Stimulated activated CD4-positive, alpha-beta T cell treated with anti-CD3 and anti-CD28 coated beads, Interleukin-12 subunit alpha, Interleukin-12 subunit beta, amount 100 ng/mL, for 4 hours (primary cell): ENCODE measurements around the gene TPSB2.
"Not testable (repeated sequence)": the region's sequence is repeated elsewhere in the genome, so short reads cannot be mapped to it uniquely, and the experiment has no call there.

Experiments
- DNase-seq: peaks from one replicate; pipeline ENCODE4 v3.0.0-alpha.2; 2020

Gene TPSB2

DNA sequence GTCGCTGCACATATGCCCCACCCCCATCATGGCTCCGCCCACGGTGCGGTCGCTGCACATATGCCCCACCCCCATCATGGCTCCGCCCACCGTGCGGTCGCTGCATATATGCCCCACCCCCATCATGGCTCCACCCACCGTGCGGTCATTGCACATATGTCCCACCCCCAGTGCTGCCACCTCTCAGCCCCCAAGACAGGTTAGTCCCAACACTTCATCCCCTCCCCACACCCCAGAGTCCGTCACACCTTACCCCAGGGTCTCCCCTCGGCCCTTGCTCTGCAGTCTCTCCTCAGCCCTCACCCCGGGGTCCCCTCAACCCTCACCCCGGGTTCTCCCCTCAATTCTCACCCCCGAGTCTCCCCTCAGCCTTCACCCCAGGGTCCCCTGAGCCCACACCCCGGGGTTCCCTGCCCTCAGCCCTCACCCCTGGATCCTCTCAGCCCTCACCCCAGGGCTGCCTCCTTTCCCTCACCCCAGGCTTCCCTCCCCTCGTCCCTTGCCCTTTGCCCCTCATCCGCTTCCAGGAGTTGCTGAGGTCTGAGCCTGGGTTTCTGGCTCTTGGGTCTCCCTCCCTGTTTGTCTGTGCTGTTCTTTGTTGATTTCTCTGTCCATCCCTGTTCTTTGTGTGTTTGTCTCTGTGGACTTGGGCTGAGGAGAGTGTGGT lies 30.5 kb downstream of the TPSB2 start:
- DNase-seq, result no peak

DNA sequence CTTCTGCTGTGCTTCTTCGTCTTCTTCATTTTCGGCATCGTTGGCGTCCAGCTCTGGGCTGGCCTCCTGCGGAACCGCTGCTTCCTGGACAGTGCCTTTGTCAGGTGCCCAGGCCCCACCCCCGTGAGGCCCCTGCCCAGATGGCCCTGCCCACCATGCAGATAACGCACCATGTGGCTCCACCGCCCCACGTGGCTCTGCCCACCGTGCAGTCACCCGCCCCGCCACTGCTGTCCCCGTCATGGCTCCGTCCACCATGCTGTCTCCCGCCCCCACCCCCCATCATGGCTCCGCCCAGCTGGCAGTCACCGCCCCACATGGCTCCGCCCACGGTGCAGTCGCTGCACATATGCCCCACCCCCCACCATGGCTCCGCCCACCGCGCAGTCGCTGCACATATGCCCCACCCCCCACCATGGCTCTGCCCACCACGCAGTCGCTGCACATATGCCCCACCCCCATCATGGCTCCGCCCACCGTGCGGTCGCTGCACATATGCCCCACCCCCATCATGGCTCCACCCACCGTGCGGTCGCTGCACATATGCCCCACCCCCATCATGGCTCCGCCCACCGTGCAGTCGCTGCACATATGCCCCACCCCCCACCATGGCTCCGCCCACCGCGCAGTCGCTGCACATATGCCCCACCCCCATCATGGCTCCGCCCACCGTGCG lies 31.2 kb downstream of the TPSB2 start:
- not testable (repeated sequence) for DNase-seq

DNA sequence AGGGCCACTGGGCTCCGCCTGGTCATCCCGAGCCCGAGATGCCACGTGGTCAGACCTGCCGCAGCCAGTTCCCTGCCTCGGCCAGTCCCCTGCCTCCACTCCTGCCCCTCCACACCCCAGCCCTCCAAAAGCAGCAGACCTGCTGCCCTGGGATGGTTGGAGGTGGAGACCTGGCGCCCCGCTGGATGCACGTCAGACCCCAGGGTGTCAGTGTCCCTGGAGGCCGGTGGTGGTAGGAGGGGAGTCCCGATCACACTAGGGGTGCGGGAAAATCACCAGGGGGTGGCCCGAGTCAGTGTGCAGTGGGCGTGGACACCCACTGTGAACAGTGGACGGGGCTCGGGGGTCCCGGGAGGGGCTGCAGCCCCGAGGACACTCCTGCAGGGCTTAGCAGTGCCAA lies 31.8 kb downstream of the TPSB2 start:
- no peak for DNase-seq

DNA sequence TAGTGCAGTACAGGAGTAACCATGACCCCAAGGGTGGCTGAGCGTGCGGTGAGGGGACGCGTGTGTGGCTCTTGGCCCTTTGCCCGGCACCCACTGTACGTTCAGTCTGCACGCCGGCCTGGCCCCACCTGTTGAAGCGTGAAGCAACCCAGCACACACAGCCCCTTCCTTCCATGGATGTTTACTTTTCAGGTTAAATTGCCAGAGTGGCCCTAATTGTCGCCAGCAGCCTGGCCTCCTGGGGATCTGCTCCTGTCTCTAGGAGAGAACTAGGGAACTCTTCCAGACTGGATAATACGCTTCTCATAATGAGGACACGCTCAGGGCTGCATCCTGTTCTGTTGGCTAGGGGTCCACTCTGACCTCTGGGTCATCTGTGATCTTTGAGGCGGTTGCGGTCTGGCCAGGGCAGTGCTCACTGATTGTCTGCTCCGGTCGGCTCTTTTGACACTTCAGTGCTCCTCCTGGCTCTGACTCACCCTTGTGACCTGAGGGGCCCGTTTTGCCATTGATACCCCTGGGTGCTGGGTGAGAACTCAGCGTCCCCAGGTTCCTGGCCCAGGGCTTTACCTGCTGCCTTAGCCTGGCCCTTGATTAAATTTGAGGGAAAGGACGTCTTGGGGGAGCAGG lies 32.6 kb downstream of the TPSB2 start:
- no peak for DNase-seq

DNA sequence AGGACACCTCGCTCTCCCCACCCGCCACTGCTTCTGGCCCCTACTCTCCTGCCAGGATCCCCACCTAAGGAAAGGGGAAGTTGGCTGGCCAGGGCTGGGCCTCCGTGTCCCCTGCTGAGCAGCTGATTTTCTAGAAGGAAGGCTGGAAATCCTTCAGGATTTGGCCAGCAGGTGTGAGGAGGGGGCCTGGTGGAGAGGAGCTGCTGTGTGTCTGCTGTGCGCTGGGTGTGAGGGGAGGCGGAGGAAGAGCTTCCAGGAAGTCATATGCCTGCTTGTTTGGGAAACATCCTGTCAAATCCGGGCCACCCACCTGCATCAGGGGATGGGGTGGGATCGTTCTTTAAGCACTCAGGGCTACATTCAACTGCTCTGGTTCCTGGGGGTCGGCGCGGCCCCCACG lies 33.5 kb downstream of the TPSB2 start:
- no peak for DNase-seq

DNA sequence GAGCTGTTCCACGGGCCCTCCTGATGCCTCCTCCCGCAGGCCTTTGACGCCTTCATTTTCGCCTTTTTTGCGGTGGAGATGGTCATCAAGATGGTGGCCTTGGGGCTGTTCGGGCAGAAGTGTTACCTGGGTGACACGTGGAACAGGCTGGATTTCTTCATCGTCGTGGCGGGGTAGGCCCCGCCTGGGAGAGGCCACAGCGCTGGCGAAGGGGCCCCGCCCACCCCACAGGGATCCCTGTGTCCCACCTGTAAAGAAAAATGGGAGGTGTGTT lies 34.7 kb downstream of the TPSB2 start:
- DNase-seq, result no peak

DNA sequence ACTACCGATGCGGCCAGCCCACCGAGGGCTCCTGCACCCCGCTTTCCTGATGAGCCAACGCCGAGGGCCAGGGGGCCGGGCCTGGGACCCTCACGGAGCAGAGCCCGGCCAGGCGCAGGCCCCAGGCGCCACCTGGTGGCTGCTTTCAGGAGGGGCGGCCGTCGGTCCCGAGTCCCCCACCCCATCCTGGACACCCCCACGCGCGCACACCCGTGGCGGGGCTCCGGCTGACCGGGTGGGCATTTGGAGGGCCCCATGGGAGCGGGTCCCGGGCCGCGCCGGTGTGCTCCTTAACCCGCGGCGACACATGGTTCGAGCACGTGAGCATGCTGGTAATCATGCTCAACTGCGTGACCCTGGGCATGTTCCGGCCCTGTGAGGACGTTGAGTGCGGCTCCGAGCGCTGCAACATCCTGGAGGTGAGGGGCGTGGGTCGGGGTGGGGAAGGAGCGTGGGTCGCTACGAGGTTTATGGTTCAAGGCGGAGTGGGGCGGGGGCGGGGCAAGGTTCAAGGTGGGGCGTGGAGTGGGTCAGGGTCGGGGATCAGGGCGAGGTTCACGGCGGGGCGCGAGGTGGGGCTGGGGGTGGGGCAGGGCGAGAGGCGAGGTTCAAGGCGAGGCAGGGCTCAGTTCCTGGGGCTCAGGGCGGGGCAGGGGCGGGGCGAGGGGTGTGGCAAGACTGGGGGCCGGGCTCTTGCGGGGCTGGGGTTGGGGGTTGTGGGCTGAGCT lies 35.2 kb downstream of the TPSB2 start:
- DNase-seq, result peak; percentile 25

DNA sequence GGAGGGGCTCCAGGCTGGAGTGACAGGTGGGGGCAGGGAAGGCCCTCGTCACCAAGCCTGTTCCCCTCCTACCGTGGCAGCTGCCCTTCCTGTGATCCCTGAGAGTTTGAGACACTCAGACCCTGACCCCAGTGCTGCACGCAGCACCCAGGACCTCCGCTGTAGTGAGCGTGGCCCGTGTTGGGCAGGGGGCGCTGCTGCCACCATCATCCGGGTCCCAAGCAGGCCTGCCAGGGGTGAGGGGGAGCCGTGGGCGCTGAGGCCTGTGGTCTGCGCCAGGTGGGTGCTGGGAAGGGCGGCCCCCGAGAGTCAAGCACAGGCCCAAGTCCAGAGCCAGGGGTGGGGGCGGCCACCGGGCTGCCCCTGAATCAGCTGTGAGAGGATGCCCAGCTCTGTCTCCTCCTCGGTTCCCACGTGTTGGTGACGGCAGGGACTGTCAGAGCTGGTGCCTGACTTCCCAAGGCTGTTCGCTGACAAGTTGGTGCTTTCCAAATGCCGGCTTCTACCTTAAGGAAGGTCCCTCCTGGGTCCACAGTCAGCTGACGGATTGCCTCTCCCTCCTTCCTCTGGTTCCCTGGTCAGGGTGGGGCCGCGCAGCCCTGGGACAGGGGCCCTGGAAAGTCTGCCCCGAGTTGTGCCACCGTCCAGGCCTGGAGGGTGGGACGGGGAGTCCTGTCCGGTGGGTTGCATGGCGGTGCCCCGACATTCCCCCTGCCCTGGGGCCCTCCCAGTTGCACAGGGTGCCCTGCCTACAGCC lies 36.0 kb downstream of the TPSB2 start:
- DNase-seq, result no peak

DNA sequence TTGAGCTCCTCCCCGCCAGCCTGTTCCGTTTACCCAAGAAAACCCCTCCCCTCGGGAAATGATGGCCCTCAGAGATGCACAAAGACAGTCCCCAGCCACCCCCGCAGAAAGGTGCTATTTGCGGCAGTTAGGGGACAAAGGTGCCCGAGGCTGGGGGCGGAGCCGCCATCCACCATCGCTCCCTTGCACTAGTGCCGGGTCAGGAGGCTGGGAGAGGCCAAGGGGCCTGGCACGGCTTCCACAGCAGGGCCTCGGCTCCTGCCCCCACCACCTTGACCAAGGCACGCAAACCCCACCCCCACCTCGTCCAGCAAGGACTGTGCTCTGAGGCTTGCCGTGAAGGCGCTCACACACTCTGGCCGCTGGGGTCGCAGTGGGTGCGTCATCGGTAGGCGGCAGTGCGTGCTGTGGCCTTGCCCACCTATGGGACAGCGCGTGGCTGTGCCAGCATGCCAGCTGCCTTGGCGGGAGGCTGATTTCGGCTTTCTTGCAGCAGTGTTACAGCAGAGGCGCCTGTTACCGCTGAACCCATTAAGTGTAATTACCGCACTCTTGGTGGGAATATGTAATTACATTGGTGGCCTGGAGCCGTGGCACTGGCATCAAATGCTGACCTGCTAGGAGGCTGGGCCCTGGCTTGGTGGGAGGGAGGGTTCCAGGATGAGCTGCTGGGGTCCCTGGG lies 36.7 kb downstream of the TPSB2 start:
- no peak for DNase-seq

DNA sequence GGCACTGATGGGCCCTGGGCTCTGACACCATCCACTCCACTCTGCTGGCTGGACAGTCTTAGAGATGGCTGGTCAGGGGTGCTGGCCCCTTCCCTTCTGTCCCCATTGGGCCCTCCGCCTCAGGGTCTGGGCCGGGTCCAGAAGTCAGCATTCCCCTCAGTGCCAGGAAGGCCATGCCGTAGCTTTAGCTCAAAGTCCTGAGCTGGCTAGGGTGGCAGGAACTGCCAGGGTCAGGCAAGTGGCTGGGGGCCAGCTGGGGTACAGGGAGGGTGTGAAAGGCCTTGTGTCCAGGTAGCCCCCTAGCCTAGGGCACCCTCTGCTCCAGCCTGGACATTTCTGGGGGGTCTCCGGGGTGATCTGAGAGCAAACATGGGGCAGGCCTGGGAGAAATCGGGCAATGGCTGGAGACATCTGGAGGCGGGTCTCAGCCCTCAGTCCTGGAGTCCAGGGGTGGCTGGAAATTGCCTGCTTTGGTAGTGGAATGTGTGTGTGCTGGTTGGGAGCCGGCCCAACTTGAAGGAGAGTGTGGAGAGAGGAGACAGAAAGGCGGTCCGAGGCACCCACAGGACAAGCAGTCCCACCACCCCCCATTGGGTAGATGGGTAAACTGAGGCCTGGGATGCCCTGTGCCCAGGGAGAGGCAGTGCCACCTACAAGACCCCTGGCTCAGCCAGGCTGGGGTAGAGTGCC lies 37.5 kb downstream of the TPSB2 start:
- DNase-seq, result no peak

DNA sequence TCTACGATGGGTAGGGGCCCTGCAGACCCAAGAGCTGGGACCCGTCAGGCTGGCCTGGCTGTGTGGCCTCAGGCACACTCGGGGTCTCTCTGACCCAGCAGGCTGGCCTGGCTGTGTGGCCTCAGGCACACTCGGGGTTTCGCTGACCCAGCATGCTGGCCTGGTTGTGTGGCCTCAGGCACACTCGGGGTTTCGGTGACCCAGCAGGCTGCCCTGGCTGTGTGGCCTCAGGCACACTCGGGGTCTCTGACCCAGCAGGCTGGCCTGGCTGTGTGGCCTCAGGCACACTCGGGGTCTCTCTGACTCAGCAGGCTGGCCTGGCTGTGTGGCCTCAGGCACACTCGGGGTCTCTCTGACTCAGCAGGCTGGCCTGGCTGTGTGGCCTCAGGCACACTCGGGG lies 39.2 kb downstream of the TPSB2 start:
- not testable (repeated sequence) for DNase-seq

DNA sequence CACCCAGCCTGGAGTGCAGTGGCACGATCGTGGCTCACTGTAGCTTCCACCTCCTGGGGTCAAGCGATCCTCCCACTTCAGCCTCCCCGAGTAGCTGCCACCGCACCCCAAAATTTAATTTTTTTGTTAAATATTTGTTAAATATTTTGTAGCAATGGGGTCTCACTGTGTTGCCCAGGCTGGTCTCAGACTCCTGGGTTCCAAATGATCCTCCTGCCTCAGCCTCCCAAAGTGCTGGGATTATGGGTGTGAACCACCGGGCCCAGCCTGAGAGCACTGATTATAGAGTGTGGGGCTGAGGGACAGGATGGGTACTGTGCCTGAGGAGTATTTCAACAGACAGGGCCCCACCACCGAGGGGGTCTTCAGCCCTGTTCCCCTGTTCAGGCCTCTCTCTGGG lies 40.5 kb downstream of the TPSB2 start:
- DNase-seq, result no peak

DNA sequence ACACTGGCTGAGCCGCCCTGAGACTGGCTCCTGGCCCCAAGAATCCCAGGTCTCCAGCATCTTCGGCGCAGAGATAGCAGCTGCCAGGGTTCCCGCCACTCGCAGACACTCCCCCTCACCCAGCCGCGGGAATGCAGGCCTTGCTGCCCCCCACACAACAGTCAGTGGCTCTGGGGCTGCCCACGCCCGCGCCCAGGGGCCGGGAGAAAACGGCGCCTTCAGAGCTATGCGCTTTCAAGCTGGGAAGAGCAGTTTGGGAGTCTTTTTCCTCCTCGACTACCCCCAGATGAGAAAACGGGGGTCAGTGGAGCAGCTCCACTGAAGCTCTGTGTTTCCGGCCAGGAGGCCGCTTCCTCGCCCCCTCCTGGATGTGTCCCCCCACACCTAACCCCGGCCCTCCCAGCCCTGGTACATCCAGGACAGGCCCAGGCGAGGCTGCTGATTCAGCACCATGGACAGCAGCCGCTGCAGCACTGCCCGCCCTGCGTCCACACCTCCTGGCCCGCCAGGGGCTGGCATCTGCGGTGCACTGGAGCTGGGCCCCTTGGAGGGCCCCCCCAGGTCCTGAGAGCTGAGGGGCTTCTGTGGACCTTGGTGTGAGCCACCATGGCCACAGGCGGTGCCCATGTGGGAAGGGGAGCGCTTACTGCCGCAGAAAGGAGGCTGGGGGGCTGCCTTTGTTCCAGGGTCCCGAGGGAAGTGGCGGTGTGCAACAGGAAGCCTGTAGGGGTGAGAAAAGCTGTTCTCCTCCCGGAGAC lies 41.4 kb downstream of the TPSB2 start:
- peak; percentile 38 for DNase-seq

DNA sequence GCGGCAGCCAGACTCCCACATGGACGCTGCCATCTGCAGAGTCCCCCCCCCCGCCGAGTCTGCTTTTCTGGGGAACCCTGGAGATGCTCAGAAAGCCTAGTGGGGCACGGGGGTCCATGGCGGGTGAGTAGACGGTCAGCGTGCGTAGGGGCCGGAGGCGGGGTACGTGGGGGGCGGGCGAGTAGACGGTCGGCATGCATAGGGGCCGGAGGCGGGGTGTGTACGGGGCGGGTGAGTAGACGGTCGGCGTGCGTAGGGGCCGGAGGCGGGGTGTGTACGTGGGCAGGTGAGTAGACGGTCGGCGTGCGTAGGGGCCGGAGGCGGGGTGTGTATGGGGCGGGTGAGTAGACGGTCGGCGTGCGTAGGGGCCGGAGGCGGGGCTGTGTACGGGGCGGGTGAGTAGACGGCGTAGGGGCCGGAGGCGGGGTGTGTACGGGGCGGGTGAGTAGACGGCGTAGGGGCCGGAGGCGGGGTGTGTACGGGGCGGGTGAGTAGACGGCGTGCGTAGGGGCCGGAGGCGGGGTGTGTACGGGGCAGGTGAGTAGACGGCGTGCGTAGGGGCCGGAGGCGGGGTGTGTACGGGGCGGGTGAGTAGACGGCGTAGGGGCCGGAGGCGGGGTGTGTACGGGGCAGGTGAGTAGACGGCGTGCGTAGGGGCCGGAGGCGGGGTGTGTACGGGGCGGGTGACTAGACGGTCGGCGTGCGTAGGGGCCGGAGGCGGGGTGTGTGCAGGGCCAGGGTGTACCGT lies 44.4 kb downstream of the TPSB2 start:
- DNase-seq, result not testable (repeated sequence)

DNA sequence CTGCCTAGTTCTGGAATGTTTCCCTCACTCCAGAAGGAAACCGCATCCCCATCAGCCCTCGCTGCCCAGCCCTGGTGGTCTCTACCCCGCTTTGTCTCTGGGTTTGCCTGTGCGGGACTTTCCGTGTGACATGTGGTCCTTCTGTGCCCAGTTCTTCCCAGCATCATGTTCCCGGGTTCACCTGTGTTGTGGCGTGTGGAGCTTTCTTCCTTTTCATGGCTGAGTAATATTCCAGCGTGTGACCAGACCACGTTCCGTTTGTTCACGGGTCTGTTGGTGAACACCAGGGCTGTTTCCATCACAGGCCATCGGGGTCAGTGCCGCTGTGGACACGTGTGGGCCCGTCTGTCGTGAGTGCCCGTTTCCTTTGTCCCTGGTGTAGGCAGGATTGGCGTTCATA lies 45.0 kb downstream of the TPSB2 start:
- no peak for DNase-seq

DNA sequence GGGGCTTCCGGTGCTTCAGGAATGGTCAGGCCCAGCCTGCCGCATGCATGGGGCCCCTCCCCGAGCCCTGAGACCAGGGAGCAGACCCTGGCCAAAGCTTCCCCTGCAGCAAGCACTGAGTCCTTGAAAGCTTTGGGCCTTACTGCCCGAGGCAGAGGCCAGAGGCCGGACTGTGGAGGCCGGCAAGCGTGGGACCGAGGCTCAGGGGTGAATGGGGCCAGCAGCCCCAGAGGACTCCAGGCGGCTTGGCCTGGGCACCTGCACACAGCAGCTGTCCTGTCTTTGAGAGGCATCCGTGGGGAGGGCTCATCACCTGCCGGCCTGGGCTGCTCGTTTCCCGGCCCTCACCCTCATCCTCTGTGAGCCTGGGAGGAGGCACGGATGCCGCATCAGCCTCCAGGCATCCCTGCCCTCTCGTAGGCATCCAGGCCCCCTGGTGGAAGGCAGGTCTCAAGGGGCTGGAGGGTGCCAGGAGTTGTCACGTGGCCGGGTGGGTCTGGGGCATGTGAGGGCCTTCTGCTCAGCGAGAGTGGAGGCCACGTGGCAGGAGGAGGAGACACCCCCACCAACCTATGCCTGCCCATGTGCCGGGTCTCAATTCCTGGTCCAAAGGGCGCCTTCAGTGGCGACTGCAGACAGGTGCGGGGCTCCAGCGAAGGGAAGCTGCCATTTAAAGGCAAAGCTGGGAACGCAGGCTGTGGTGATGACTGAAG lies 45.7 kb downstream of the TPSB2 start:
- DNase-seq, result no peak

DNA sequence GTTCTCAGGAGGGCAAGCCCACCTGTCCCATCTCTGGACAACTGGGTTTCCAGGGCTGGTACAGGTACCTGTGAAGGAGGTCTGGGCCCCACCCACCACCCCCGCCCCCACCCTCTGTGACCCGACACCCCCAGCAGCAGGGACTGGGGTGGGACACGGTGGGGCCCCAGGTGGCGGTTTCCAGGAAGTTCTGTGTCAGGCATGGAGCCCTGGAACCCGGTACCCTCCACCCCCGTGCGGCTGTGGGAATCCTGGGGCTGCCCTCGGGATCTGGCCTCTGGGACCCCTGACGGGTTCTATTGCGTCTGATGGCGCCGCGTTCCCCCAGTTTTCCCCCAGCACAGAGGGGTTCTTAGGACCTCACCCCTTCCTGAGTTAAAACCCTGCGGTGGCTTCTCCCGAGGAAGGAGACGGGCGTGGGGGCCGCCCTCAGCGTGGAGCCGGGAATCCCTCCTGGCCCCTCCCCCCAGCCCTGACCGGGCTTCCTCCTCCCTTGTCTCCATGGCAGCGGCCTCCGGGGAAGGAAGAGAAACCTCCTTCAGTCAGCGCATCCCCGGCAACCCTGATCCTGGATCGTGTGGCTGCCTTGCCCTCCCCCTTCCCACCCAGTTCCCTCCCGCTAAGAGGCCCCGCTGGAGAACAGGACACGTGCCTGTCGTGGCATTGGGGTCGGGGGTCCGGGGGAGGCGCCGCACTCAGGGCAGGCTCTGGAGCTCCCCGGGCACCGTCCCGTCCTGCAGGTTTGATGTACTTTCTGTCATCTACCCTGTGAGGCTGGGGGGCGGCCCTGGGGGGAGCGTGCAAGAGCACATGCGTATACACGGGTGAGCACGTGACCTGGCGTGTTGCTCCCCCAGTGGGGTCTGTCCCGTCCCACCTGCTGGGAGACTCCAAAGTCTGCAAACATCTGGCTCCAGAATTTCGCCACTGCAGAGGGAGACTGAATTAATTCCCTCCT lies 46.8 kb downstream of the TPSB2 start:
- no peak for DNase-seq

DNA sequence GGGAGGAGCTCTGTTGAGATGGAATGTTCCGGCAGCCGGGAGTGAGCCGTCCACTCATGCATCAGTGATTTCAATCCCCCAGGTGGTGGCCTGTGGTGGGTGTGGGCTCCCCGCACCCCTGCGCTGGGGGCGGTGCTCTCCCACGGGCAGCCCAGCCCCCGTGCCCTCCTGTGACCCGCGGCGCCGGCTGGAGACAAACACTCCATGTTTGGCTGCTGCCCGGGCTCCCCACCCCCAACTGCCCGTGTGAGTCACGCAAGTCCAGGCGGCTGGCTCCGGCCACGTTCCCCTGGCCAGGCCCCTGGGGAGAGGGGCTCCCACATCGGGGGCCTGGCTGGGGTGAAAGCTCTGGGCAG lies 47.7 kb downstream of the TPSB2 start:
- DNase-seq, result no peak
